HG03469 (cell line): ENCODE measurements around the gene CSTPP1.

Experiments
- ATAC-seq: cut with Tn5 transposase; IDR thresholded peaks from one replicate; pipeline ENCODE4 v1.9.1; 2021; ENCODE audit warnings: mild to moderate bottlenecking, moderate library complexity, moderate number of reproducible peaks; ENCODE audit not compliant: unreplicated experiment

Gene CSTPP1

DNA sequence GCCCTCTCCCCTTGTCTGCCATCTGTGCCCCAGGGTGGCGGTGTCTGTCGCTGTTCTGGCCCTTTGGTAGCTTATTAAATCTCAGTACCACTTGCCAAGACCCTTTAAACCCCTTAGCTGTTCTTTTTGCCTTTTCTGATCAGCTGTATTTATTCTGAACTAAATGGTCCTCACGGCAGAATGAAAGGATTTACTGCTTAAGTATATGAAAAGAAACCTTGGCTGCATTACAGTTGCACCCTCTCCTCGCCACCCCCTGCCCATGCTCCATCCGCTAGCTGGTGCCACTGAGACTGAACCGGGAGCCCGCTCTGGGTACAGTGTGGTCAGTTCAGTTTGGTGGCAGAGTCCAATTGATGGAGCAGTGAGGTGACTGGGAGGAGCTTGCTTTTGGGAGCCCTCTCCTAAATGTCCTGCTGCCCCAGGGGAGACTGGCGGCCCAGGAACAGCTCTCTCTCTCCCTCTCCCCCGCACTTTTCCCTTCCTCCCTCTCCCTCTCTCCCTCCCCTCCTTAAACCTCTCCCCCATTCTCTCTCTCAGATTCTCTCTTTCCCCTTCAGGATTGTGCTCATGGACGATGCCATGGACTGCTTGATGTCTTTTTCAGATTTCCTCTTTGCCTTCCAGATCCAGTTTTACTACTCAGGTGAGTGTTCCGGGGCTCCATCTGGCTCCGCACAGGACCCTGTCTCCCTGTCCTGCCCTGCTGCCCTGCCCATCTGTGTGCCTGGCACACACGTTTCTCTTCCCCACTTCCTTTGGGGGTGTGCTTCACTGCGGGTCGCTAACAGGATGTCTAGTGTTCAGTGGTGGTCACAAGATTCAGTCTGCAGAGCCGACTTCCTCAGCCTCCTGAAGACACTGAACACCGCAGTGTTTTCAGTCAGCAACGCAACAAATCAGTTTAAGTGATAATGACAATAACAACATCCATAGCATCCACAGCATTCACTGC is 218.3 kb downstream of the CSTPP1 start:
- ATAC-seq: no peak

- no peak for ATAC-seq
Observed at GRCh38 chr11:47155879-47156278, 219.3 kb downstream of the CSTPP1 start.

- ATAC-seq: no peak
Observed at GRCh38 chr11:47156333-47156732, 219.8 kb downstream of the CSTPP1 start.

DNA sequence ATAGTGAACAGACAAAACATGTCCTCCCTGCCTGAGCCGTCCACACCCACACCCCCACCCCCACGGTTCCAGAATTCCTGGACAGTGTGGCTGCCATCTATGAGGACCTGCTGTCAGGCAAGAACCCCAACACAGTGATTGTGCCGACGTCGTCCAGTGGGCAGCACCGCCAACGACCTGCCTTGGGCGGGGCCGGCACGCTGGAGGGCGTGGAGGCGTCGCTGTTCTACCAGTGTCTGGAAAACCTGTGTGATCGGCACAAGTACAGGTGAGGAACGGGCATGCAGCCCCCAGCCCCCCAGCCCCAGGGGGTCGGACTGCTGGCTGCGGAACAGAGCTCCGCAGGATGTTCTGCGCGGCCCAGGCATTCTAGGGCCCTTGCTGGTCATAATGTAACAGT is 220.4 kb downstream of the CSTPP1 start:
- no peak for ATAC-seq

- ATAC-seq: no peak
Observed at GRCh38 chr11:47157805-47158204, 221.2 kb downstream of the CSTPP1 start.

DNA sequence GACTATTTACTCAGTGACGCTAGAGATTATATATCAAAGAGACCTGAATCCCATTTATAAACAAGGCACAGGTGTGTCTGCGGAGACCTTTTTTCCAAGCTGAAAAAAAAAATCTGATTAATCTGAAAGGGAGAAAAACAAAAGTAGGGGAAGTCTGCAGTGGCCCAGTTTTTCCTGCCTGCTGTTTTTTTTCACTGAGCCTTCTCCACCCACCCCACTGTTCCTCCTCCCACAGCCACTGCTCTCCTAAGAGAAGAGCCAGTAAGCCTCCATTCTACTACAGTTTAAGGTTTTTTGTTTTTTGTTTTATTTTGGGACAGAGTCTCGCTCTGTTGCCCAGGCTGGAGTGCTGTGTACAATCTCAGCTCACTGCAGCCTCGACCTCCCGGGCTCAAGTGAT is 221.7 kb downstream of the CSTPP1 start:
- ATAC-seq: no peak

GRCh38 chr11:47160753-47161133 is 224.2 kb downstream of the CSTPP1 start:
- no peak for ATAC-seq

- no peak for ATAC-seq
Observed at GRCh38 chr11:47161134-47161854, 224.7 kb downstream of the CSTPP1 start.

GRCh38 chr11:47161890-47162289 is 225.3 kb downstream of the CSTPP1 start:
- no peak for ATAC-seq

DNA sequence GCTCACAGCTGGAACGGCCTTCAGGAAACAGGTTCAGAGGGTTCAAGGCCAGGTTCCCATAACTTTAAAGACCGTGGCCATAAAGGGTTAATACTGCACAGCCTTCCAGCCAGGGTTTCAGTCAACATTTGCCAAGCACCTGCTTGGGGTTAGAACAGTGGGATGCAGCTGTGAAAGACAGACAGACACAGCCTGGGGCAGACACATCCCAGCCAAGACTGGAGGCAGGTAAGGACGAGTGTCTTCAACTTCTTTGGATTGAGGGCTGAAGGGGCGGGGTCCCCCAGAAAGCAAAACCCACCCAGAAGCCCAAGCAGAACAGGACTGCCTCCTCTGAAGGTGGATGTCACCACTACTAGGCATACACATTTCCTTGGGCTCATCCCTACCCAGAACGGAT is 225.9 kb downstream of the CSTPP1 start:
- ATAC-seq: no peak

- ATAC-seq: no peak
Observed at GRCh38 chr11:47163193-47163592, 226.6 kb downstream of the CSTPP1 start.

DNA sequence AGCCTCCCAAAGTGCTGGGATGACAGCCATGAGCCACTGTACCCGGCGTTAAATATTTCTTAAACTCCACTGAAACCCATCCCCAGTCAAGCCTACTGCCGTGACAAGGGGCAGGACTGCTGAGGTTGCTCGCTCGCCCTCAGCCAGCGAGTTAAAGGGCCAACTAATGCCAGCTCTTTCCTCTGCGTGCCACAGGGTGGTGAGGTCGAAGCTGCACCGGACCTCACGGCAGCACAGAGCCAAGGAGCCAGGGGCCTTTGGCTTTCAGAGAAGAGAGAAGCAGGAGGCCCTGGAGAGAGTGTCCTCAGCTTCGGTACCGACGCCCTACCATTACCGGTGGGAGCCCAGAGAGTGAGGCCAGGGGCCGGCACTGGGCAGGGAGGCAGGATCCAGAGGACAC is 227.3 kb downstream of the CSTPP1 start:
- no peak for ATAC-seq

- ATAC-seq: no peak
Observed at GRCh38 chr11:47164321-47164720, 227.8 kb downstream of the CSTPP1 start.

DNA sequence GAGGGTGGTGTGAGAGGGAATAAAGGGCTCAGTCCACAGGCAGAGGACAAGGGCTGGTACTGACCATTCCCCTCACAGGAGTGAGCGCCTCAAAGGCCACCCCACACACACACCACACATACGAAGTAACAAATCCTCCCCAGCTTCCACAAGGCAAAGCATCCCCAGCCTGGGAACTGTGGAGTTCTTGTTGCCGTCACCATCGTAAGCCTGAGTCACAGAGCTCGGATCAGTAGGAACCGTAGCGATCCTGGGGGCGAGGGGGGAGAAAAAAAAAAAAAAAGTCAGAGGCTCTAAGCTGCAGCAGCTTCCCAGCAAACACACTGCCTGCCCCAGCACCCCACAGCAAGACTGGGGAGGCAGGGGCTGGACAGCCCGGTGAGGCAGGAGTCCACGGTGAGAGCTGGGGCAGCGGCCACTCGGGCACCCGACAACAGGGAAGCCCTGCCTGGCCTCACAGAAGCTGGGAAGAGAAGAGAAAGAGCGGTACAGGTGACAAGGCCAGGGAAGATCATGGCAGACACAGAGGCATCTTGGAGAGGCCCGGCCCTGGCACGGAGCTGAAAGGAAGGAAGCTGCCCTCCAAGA is 228.8 kb downstream of the CSTPP1 start:
- ATAC-seq: no peak

DNA sequence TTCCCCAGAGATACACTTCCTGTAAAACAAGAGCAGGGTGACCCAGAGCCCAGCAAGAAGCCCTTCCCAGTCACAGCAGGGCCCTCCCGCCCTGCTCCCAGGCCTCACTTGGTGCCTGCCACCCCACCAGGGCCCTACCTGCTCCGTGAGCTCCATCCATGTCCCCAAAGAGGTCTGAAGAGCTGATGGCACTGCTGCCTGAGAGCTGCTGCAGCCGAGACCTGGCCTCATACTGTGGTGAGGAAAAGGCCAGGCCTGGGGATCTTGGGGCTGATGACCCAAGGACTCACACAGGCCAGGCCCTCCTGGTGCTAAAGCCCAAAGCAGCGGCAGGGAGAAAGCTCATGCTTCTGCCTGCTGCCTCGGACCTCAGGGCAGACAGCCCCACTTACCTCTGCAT is 229.8 kb downstream of the CSTPP1 start:
- ATAC-seq: no peak

- ATAC-seq: no peak
Observed at GRCh38 chr11:47171061-47171838, 234.7 kb downstream of the CSTPP1 start.

DNA sequence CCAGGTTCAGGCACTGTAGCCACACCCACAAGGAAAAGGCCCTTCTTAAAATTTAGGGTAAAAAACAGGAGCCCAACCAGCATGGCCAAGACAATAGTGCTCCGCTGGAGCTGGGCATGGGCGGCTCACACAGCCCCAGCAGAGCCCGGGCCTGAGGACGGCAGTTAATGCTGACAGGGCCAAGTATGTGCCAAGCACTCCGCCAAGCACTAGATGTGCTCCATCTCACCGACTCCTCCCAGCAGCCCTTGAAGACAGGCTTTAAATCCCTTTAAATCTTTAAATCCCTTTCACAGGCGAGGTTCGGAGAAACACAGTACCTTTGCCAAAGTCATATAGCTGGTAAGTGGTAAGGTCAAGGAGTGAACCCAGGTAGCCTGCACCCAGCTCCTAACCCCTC is 235.3 kb downstream of the CSTPP1 start:
- ATAC-seq: no peak

DNA sequence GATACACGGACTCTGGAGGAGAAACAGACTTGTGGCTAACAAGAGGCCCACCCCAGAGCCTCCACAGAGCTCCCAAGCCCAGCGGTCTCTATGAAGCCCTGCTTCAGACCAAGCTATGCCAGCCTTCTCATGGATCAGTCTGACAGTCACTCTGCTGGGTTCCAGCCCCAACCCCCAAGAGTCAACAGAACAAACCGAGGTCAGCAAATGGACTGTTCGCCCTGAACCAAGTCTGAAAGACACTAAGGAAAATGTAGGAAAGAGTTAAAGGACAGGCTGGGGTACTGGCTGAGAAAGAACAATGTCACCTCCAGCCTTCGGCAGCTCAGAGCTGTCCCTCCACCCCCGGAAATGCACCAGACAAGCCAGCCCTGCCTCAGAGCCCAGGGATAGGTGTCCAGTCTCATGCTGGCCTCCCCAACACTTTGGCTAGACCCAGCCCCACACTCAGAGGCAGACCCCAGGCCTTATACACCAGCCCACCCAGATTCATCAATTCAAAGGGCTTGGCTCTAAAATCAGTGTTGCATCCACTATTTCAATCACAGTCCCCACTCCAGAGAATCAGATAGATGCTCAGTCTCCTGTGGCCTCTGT is 236.3 kb downstream of the CSTPP1 start:
- ATAC-seq: no peak

- no peak for ATAC-seq
Observed at GRCh38 chr11:47175746-47176327, 239.3 kb downstream of the CSTPP1 start.
